Measurements from ENCODE around the gene ELMO2.

DNA sequence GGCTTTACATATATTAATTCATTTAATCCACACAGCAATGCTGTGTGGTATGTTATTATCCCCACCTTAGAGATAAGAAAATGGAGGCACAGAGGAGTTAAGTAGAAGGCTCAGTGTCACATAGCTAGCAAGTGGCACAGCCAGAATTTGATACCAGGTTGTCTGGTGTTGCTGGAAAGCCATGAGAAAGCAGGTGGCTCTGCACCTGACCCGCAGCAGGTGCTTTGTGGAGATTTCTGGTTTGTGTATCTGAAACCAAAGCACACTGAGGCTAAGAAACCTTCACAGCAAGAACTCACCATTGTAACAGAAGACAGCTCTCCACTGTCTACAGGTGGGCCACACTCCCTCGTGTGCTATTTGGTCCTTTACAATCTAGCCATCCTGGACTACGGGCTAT lies 7.5 kb downstream of the ELMO2 start:
- TF ChIP-seq, protein P1, sequence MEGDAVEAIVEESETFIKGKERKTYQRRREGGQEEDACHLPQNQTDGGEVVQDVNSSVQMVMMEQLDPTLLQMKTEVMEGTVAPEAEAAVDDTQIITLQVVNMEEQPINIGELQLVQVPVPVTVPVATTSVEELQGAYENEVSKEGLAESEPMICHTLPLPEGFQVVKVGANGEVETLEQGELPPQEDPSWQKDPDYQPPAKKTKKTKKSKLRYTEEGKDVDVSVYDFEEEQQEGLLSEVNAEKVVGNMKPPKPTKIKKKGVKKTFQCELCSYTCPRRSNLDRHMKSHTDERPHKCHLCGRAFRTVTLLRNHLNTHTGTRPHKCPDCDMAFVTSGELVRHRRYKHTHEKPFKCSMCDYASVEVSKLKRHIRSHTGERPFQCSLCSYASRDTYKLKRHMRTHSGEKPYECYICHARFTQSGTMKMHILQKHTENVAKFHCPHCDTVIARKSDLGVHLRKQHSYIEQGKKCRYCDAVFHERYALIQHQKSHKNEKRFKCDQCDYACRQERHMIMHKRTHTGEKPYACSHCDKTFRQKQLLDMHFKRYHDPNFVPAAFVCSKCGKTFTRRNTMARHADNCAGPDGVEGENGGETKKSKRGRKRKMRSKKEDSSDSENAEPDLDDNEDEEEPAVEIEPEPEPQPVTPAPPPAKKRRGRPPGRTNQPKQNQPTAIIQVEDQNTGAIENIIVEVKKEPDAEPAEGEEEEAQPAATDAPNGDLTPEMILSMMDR (IDR thresholded peaks at IDR 0.05; ENCODE audit: low read length) = no peak
- no peak for TF ChIP-seq EZH2 (optimal IDR thresholded peaks at IDR 0.05; ENCODE audit: low read depth, low read length)
